GM12878 (cell line): ENCODE results near the gene PLXNA4. TPM values are rescaled to one million over a fixed set of nuclear protein-coding genes. Genes with fewer than 3 reads are reported as not detected.

Source experiments
- ATAC-seq: fragments of 200-7000 bp; cut with Tn5 transposase; 3 replicates; pipeline ENCODE4 v1.9.1; 2020; ENCODE audit warnings: mild to moderate bottlenecking, moderate library complexity
- BruUV-seq: library from RNA; stranded (reverse); fragments of 400-500 nt; replicated peaks from 2 replicates; lab custom pipeline; 2021; lab: Mats Ljungman, UMichigan
- CTCF ChIA-PET: fragments of 300-600 bp; sonication (Branson Sonifier 250); formaldehyde crosslinking; extraction: SDS; loops from one replicate; lab custom pipeline; 2021; ENCODE audit warnings: inconsistent platforms; lab: Yijun Ruan, JAX
- POLR2A ChIA-PET: fragments of 350-600 bp; formaldehyde crosslinking; extraction: SDS; loops from one replicate; lab custom pipeline; 2021; ENCODE audit warnings: inconsistent platforms; lab: Charles Lee
- RAD21 ChIA-PET: fragments of 300-600 bp; sonication (Branson Sonifier 250); formaldehyde crosslinking; loops from one replicate; lab custom pipeline; 2023; ENCODE audit warnings: antibody characterized with exemption; ENCODE audit not compliant: unreplicated experiment; lab: Charles Lee
- SMC1A ChIA-PET: fragments of 300-600 bp; sonication (Branson Sonifier 250); formaldehyde crosslinking; loops from one replicate; lab custom pipeline; 2023; ENCODE audit not compliant: unreplicated experiment, uncharacterized antibody; lab: Charles Lee
- DNase-seq: peaks from one replicate; pipeline ENCODE4 v3.0.0-alpha.2; 2011; ENCODE audit warnings: low read depth, low spot score
- FAIRE-seq: peaks from 3 replicates; lab custom pipeline; 2011; peaks lifted over from hg19 to GRCh38; lab: Jason Lieb, UNC
- H2AFZ ChIP-seq: 2 replicates; pipeline ENCODE4 v1.6.0; 2011; ENCODE audit warnings: low read depth, low read length, control low read depth; ENCODE audit not compliant: control insufficient read depth
- H3K27ac ChIP-seq: 2 replicates; pipeline ENCODE4 v1.5.1; 2011; ENCODE audit warnings: control low read depth; ENCODE audit not compliant: control insufficient read depth, insufficient read depth
- H3K27me3 ChIP-seq, 2 experiments: replicated peaks in 1 of 2; 2 replicates each; pipeline versions ENCODE4 v1.6.0 to v1.6.1; 2011; ENCODE audit warnings: low read length in 1 of 2; ENCODE audit not compliant: control insufficient read depth in 2 of 2, insufficient read depth in 2 of 2
- H3K36me3 ChIP-seq, 2 experiments: 2 replicates each; pipeline ENCODE4 v1.5.1; 2011; ENCODE audit warnings: low read length in 1 of 2; ENCODE audit not compliant: control insufficient read depth in 2 of 2, insufficient read depth in 2 of 2
- H3K4me1 ChIP-seq: 2 replicates; pipeline ENCODE4 v1.6.1; 2011; ENCODE audit warnings: mild to moderate bottlenecking, low read length, moderate library complexity, mixed read lengths; ENCODE audit not compliant: control insufficient read depth, insufficient read depth
- H3K4me2 ChIP-seq: 2 replicates; pipeline ENCODE4 v1.6.0; 2011; ENCODE audit warnings: control low read depth; ENCODE audit not compliant: control insufficient read depth, insufficient read depth
- H3K4me3 ChIP-seq: fragments of 200-600 bp; sonication (generic); 2 replicates; pipeline ENCODE4 v1.5.1; 2016
- H3K79me2 ChIP-seq: 2 replicates; pipeline ENCODE4 v1.6.0; 2011; ENCODE audit warnings: low read length; ENCODE audit not compliant: control insufficient read depth, insufficient read depth
- H3K9ac ChIP-seq: 2 replicates; pipeline ENCODE4 v1.8.0; 2011; ENCODE audit warnings: low read length, control low read depth, mixed read lengths; ENCODE audit not compliant: control insufficient read depth, insufficient read depth
- H3K9me3 ChIP-seq: replicated peaks from 3 replicates; pipeline ENCODE4 v1.5.1; 2011; ENCODE audit warnings: mild to moderate bottlenecking, low read length; ENCODE audit not compliant: control insufficient read depth, insufficient read depth
- H4K20me1 ChIP-seq: 2 replicates; pipeline ENCODE4 v1.6.0; 2011; ENCODE audit not compliant: control insufficient read depth, insufficient read depth
- BHLHE40 ChIP-seq, 2 experiments: fragments of 450-650 bp in 1 of 2; IDR thresholded peaks; 2 replicates each; pipeline ENCODE4 v1.6.1; 2011 to 2017; ENCODE audit warnings: low read depth in 2 of 2, borderline replicate concordance in 1 of 2, improper control_type of control experiment in 1 of 2, low read length in 1 of 2, mild to moderate bottlenecking in 1 of 2
- CBFB ChIP-seq: IDR thresholded peaks from 2 replicates; pipeline ENCODE4 v1.6.1; 2016; ENCODE audit warnings: antibody characterized with exemption, low read depth
- CHD2 ChIP-seq: IDR thresholded peaks from 2 replicates; pipeline ENCODE4 v1.6.1; 2011; ENCODE audit warnings: low read depth, low read length, improper control_type of control experiment, borderline replicate concordance
- EGR1 ChIP-seq, 2 experiments: IDR thresholded peaks; 1 replicate in 1 of 2; 2 replicates in 1 of 2; pipeline ENCODE4 v1.6.1; 2011 to 2012; ENCODE audit warnings: low read depth in 2 of 2, low read length in 2 of 2, borderline replicate concordance in 1 of 2, mild to moderate bottlenecking in 1 of 2, moderate library complexity in 1 of 2
- FOS ChIP-seq: IDR thresholded peaks from 3 replicates; pipeline ENCODE4 v1.6.1; 2011; ENCODE audit warnings: borderline replicate concordance; ENCODE audit not compliant: insufficient read length; ENCODE audit errors: extremely low read depth
- STAT3 ChIP-seq: IDR thresholded peaks from 2 replicates; pipeline ENCODE4 v1.6.1; 2011; ENCODE audit warnings: low read depth, low read length, improper control_type of control experiment
- ZNF274 ChIP-seq: IDR thresholded peaks from one replicate; pipeline ENCODE4 v1.8.0; 2011; ENCODE audit not compliant: insufficient read length, insufficient read depth
- WGBS: methylation state at CpG from one replicate; pipeline ENCODE4 v1.1.6; 2016; ENCODE audit warnings: low lambda C conversion rate; ENCODE audit not compliant: insufficient replicate concordance, insufficient coverage; ENCODE audit errors: missing lambda C conversion rate; 5-methylcytosine and 5-hydroxymethylcytosine counted together
- in situ Hi-C: fragments of 300-500 bp; cut with MboI; formaldehyde crosslinking; loops from 9 replicates; pipeline ENCODE4 v1.14.3; 2018; ENCODE audit warnings: mixed read lengths
- intact Hi-C: fragments of 100-400 bp; cut with micrococcal nuclease; formaldehyde crosslinking; loops from one replicate; pipeline ENCODE4 v1.14.2; 2022; ENCODE audit not compliant: unreplicated experiment
- polyA plus RNA-seq, 11 experiments: library from polyadenylated mRNA; depleted of rRNA in 4 of 11; unstranded in 6 of 11; stranded (reverse) in 5 of 11; fragments of >200 nt; fragmentation: Nextera tagmentation in 4 of 11; fragmentation: Illumina TruSeq in 1 of 11; extraction: Ambion mirVana in 4 of 11; extraction: Trizol in 1 of 11; gene quantifications; 1 replicate in 1 of 11; 2 replicates in 10 of 11; pipeline versions ENCODE4 v1.2.1 to v1.2.3, GENCODE V29; 2011 to 2016; ENCODE audit warnings: inconsistent platforms in 2 of 11, missing spikeins in 2 of 11, low read depth in 1 of 11
- total RNA-seq, 4 experiments: library from RNA; depleted of rRNA in 3 of 4; stranded (reverse); fragments of >200 nt in 3 of 4; fragmentation: Illumina TruSeq in 1 of 4; extraction: Trizol in 1 of 4; gene quantifications; 2 replicates each; pipeline versions ENCODE4 v1.2.1 to v1.2.3, GENCODE V29; 2013 to 2021
- TF ChIP-seq, protein P1 (sequence below): fragments of 450-650 bp; formaldehyde crosslinking; IDR thresholded peaks from 2 replicates; pipeline ENCODE4 v1.4.0; 2022; ENCODE audit warnings: mild to moderate bottlenecking, moderate library complexity
- TF ChIP-seq, protein P2 (sequence below): fragments of 450-650 bp; IDR thresholded peaks from 2 replicates; pipeline ENCODE4 v1.6.1; 2017; ENCODE audit warnings: antibody characterized with exemption, mild to moderate bottlenecking, moderate library complexity

Gene PLXNA4
- total and polyA plus RNA-seq, 10 of the 15 experiments (the other 5 are each of a cell fraction or from before 2014, with no cell fraction given) = 0.03 TPM; not detected in 9

DNA sequence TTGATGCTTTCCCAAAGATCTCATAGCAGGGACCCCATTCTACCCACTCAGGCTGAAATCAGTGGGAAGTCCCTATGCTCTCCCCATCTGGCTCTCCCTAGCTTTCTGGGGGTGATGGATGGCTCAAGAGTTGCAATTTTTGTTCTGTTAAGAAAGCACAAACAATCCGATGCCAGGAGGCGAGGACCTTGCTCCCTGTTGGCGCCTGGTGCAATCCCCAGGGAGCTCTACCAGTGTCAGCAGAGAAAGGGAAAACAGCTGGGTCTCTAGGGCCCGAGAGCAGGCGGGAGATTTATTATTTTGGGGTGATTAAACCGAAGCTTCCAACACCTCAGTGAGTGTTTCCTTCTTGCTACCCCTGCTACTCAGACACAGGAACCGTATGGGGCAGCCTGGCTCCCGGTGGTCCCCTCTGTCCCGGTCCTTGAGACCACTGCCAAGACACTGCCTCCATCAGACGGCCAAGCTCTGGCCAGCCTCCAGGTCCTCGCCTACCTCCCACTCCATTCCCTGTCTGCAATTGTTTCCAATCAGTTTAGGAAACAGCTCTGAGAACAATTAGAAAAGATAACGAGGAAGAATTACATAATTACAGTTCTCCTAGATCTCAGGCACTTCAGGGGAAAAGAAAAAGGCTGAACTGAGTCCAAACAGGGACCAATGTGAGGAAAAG is 147.9 kb downstream of the PLXNA4 start (continued):
- TF ChIP-seq CHD2 (no peak), BHLHE40 (IDR thresholded peaks at IDR 0.05; ENCODE audit: borderline replicate concordance in 1 of 2, low read depth in 2 of 2, low read length in 1 of 2) (no peak), CBFB (no peak)
- TF ChIP-seq, protein P1, sequence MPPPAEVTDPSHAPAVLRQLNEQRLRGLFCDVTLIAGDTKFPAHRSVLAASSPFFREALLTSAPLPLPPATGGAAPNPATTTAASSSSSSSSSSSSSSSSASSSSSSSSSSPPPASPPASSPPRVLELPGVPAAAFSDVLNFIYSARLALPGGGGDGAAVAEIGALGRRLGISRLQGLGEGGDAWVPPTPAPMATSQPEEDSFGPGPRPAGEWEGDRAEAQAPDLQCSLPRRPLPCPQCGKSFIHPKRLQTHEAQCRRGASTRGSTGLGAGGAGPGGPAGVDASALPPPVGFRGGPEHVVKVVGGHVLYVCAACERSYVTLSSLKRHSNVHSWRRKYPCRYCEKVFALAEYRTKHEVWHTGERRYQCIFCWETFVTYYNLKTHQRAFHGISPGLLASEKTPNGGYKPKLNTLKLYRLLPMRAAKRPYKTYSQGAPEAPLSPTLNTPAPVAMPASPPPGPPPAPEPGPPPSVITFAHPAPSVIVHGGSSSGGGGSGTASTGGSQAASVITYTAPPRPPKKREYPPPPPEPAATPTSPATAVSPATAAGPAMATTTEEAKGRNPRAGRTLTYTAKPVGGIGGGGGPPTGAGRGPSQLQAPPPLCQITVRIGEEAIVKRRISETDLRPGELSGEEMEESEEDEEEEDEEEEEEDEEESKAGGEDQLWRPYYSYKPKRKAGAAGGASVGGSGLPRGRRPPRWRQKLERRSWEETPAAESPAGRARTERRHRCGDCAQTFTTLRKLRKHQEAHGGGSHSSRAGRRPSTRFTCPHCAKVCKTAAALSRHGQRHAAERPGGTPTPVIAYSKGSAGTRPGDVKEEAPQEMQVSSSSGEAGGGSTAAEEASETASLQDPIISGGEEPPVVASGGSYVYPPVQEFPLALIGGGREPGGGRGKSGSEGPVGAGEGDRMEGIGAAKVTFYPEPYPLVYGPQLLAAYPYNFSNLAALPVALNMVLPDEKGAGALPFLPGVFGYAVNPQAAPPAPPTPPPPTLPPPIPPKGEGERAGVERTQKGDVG (CRISPR knock-in tag) = no peak

DNA sequence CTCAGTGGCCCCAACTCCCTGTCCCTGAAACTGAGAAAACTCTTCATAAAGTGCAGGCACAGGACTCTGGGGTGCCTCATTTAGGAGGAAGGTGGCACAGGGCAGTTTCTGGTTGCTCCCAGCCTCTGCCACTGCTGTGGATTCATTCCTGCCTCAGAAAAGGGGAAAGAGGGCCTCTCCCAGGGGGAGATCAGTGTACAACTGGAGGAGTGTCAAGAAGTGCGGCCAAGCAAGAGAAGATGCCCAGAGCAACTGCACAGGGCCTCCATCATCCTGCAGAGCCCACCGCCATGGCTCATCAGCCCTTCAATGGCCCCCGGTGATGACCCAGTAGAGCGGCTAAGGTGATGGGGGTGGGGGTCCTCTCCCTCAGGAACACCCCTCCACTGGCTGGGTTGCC is 150.3 kb downstream of the PLXNA4 start:
- TF ChIP-seq EGR1 (IDR thresholded peaks at IDR 0.05; ENCODE audit: borderline replicate concordance in 1 of 2, low read depth in 2 of 2, low read length in 2 of 2) = no peak
- no peak for TF ChIP-seq FOS
- TF ChIP-seq, protein P2, sequence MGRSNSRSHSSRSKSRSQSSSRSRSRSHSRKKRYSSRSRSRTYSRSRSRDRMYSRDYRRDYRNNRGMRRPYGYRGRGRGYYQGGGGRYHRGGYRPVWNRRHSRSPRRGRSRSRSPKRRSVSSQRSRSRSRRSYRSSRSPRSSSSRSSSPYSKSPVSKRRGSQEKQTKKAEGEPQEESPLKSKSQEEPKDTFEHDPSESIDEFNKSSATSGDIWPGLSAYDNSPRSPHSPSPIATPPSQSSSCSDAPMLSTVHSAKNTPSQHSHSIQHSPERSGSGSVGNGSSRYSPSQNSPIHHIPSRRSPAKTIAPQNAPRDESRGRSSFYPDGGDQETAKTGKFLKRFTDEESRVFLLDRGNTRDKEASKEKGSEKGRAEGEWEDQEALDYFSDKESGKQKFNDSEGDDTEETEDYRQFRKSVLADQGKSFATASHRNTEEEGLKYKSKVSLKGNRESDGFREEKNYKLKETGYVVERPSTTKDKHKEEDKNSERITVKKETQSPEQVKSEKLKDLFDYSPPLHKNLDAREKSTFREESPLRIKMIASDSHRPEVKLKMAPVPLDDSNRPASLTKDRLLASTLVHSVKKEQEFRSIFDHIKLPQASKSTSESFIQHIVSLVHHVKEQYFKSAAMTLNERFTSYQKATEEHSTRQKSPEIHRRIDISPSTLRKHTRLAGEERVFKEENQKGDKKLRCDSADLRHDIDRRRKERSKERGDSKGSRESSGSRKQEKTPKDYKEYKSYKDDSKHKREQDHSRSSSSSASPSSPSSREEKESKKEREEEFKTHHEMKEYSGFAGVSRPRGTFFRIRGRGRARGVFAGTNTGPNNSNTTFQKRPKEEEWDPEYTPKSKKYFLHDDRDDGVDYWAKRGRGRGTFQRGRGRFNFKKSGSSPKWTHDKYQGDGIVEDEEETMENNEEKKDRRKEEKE = no peak
- no peak for TF ChIP-seq STAT3
- TF ChIP-seq ZNF274 = no peak
- no peak overlapping the region for H3K27ac ChIP-seq
- SMC1A ChIA-PET = no interaction called here
- no peak for DNase-seq
- no peak overlapping the region for H3K9ac ChIP-seq
- POLR2A ChIA-PET = no interaction called here
- H3K4me1 ChIP-seq = no peaks in the 10 kb centered on the region
- no peak overlapping the region for H2AFZ ChIP-seq
- WGBS = 29% methylated on average over 4 of the region's 4 CpGs
- no peak overlapping the region for H3K4me3 ChIP-seq
- H3K36me3 ChIP-seq = no peaks in the 10 kb centered on the region
- CTCF ChIA-PET = no interaction called here
- H3K4me2 ChIP-seq = no peak overlapping the region
- in situ Hi-C loops = no loop called here
- H3K27me3 ChIP-seq = no peaks in the 10 kb centered on the region; a peak in 1 of 4 replicates
- no peaks in the 10 kb centered on the region for H4K20me1 ChIP-seq
- no peak for FAIRE-seq
- no peaks in the 10 kb centered on the region for H3K79me2 ChIP-seq
- no peak for ATAC-seq
- H3K9me3 ChIP-seq = no peaks in the 10 kb centered on the region
- no TSS peak for BruUV-seq
- RAD21 ChIA-PET = no interaction called here
- intact Hi-C loops = no loop called here
